Stomach (tissue), 4 donors: ENCODE results near the gene MPZL1.

Experiments used
- CTCF ChIP-seq, 7 experiments: fragments of 450-650 bp in 4 of 7; fragments of 200-600 bp in 3 of 7; sonication (generic) in 3 of 7; IDR thresholded peaks; one replicate each; pipeline ENCODE4 v1.5.1; 2016 to 2019; ENCODE audit warnings: antibody characterized with exemption in 7 of 7, control low read depth in 2 of 7, mild to moderate bottlenecking in 1 of 7
- EP300 ChIP-seq: sonication (generic); formaldehyde crosslinking; IDR thresholded peaks from one replicate; pipeline ENCODE4 v1.6.1; 2017; ENCODE audit warnings: antibody characterized with exemption
- POLR2A ChIP-seq, 4 donors: fragments of 450-650 bp; IDR thresholded peaks; one replicate each; pipeline ENCODE4 v1.6.1; 2016; ENCODE audit warnings: antibody characterized with exemption in 4 of 4, control low read depth in 2 of 4, mild to moderate bottlenecking in 1 of 4, moderate library complexity in 1 of 4
- POLR2AphosphoS5 ChIP-seq, 3 donors: sonication (generic); formaldehyde crosslinking; IDR thresholded peaks; one replicate each; pipeline ENCODE4 v1.6.1; 2016; ENCODE audit warnings: antibody characterized with exemption in 3 of 3

DNA sequence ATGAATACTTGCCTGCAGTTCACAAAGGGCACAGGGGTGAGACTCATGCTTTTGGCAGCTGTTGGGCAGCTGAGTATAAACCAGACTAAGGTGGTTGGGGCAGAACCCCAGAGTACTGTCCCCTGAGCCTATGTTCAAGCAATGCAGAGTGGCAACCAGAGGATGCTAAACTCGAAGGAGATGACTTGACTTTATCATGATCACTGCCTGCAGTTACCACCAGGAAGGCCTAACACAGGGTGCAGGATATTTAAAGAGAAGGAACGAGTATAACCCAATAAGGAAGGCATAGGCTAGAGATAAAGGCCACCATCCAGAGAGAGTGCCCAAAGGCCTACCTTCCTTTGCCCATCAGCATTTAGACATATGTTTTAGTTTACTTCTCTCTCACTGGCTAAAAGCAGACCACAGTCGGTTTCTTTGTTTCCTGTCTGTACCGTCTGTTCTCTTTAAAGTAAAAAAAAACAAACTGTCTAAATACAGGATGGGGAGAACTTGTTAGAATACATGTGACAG lies 83.3 kb downstream of the MPZL1 start:
- no peak for TF ChIP-seq POLR2AphosphoS5 (IDR thresholded peaks at IDR 0.05)
- no peak for TF ChIP-seq CTCF (IDR thresholded peaks at IDR 0.05)
- TF ChIP-seq POLR2A (IDR thresholded peaks at IDR 0.05), result no peak
- no peak for TF ChIP-seq EP300
